H7 (cell line): Measurements from ENCODE around the gene TGFB2. TPM values are rescaled to one million over a fixed set of nuclear protein-coding genes. Genes with fewer than 3 reads are reported as not detected.
A peak's percentile ranks its signal among the peaks of the same experiment; 100 is the strongest.

Experiments used
- DNase-seq: peaks from one replicate; pipeline ENCODE4 v3.0.0; 2012
- H3K27me3 ChIP-seq: 2 replicates; pipeline ENCODE4 v1.6.0; 2011; ENCODE audit warnings: mild to moderate bottlenecking, low read length; ENCODE audit not compliant: control insufficient read depth, insufficient read depth
- H3K36me3 ChIP-seq: replicated peaks from 2 replicates; pipeline ENCODE4 v1.5.1; 2011; ENCODE audit warnings: low read length; ENCODE audit not compliant: control insufficient read depth, insufficient read depth
- H3K4me3 ChIP-seq: 2 replicates; pipeline ENCODE4 v1.5.1; 2011; ENCODE audit warnings: low read depth, mild to moderate bottlenecking, control low read depth, low read length, moderate library complexity; ENCODE audit not compliant: insufficient read depth
- total RNA-seq: library from RNA; depleted of rRNA; stranded (reverse); fragments of >200 nt; shearing (Covaris generic); gene quantifications from 2 replicates; pipeline ENCODE4 v1.2.3, GENCODE V29; 2014

The TGFB2 gene
- total RNA-seq, 1 experiment from 2014 or later = 2.1 TPM

DNA sequence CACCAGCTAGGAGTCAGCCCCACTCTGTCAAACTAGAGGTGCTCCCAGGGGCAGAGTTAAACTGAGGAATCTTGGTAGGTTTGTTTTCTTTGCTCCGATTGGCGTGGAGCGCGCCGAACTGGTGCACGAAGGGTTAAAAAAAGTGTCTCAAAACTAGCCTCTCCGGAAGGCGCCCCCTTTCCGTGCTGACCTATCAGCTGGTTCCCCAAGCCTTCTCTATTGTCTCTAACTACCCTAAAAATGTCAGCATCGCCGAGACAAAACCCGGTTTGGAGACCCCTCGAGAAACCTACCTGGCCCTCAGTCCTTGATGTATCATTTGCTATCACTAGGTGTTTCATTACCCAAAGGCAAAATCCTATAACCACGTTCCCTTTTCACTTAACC lies 2.2 kb downstream of the TGFB2 start:
- DNase-seq = peak; percentile 46
- no peaks in the 10 kb centered on the region for H3K36me3 ChIP-seq
- peak overlapping the region; percentile 84 for H3K4me3 ChIP-seq
- peaks cover 26% of the 10 kb centered on the region for H3K27me3 ChIP-seq

DNA sequence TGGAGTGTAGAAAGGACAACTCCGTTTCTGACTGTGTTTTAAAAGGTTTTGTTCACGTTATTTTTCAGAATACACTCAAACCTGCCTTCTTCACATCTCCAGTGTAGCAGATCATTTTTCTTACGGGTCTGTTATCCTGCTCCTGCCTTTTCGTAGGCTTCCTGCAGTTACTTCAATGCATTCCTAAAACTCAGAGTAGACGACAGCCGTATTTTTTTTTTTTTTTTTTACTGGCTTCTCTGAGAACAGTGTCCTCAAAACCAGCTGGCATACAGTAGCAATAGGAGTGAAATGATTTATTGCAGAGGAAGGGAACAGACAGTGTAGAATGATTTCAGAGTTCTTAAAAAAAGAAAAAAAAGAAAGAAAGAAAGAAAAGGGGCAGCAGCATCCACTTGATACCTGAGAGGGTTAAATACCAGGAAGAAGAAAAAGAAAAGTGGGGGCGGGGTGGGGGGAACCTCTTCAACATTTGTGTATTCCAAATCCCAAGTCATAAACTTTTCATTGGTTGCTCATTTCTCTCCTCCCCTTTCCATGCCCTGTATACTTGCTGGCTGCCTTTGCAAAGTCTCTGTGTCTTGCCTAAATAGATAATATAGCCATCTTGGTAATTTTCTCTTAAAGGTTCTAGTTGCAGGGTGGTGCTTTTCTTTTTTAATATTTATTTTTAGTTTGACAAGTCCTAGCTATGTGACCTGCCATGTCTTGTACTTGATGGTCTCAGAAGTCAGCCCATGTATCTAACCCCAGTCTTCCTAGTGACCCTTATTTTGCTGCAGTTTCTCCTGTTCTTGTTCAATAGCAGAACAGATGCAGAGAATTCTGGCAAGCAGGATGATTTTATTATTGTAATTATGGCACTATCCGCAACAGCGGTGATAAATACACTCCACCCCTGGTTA lies 2.8 kb downstream of the TGFB2 start:
- Histone ChIP-seq H3K27me3 (peaks cover 26% of the 10 kb centered on the region), H3K4me3 (peak overlapping the region; percentile 84), H3K36me3 (no peaks in the 10 kb centered on the region)
- peak; percentile 18 for DNase-seq

DNA sequence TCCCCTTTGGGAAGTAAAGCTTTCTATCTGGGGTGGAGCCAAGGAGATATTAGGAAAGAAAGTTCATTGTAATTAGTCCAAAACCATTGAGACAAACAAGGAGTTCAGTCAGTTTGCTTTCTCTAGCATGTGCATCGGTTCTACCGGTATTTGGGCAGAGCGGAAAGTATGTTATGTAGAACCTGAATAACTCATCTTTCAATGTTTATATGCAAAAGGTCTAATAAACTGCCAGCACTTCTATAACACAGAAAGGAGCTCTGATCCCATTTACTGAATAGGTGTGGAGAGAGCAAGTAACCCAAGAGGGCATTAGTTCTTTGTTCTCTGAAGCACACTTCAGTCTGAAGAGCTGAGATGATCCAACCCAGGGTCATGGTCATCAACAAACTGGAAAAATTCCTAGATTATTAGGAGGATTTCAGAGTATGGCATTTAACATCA lies 3.5 kb downstream of the TGFB2 start:
- Histone ChIP-seq H3K4me3 (no peak overlapping the region), H3K36me3 (no peaks in the 10 kb centered on the region), H3K27me3 (peaks cover 26% of the 10 kb centered on the region)
- DNase-seq = no peak

GRCh38 chr1:218349348-218350034 lies 4.4 kb downstream of the TGFB2 start:
- Histone ChIP-seq H3K4me3 (no peak overlapping the region), H3K36me3 (no peaks in the 10 kb centered on the region), H3K27me3 (peaks cover 24% of the 10 kb centered on the region)
- no peak for DNase-seq

- no peaks in the 10 kb centered on the region for H3K36me3 ChIP-seq
- DNase-seq = no peak
- H3K27me3 ChIP-seq = peaks cover 19% of the 10 kb centered on the region
- no peak overlapping the region for H3K4me3 ChIP-seq
Observed at GRCh38 chr1:218350035-218350525, 4.9 kb downstream of the TGFB2 start.

DNA sequence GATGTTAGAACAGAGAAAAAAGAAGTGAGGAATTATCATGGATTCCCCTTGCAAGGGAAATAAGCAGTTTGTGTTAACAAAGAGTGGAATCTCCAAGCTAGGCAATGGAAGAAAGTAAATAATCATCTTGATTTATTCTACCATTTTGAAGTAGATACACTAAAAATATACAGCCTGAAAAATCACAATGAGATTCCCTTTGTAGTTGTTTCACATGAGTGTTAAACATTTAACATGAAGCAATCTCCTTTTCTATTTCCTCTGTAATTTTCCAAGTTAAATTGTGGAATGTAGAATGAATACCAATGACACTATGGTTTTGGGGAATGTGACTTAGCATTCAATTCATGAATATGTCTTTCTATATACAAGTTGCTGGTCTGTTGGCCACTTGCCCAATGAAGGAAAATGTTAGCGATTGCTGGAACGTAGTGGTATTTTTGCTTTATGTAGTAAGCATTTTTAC lies 5.7 kb downstream of the TGFB2 start:
- peaks cover 14% of the 10 kb centered on the region for H3K27me3 ChIP-seq
- no peak overlapping the region for H3K4me3 ChIP-seq
- no peaks in the 10 kb centered on the region for H3K36me3 ChIP-seq
- DNase-seq = no peak

GRCh38 chr1:218351391-218352074 lies 6.4 kb downstream of the TGFB2 start:
- Histone ChIP-seq H3K36me3 (no peaks in the 10 kb centered on the region), H3K4me3 (no peak overlapping the region), H3K27me3 (peaks cover 7% of the 10 kb centered on the region)
- DNase-seq = peak; percentile 72

DNA sequence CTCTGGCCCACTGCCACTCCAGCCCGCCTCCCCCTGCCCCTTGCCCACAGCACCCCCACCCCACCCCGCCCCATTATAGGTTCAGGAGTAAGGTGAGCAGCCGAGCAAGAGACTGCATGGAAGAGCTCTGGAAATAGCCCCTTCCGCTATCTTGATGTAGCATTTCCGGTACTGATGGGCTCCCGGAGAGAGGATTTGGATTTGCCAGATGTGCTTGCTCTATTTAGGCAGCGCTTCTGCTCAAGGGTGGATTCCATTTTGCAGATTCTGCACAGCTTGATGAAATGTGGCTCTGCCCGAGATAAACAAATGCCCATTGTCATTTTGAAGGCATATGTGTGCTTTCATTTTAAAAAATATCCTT lies 6.9 kb downstream of the TGFB2 start:
- peaks cover 2% of the 10 kb centered on the region; the same call in 1 of the 2 replicates for H3K27me3 ChIP-seq
- no peaks in the 10 kb centered on the region for H3K36me3 ChIP-seq
- H3K4me3 ChIP-seq = no peak overlapping the region
- no peak for DNase-seq

DNA sequence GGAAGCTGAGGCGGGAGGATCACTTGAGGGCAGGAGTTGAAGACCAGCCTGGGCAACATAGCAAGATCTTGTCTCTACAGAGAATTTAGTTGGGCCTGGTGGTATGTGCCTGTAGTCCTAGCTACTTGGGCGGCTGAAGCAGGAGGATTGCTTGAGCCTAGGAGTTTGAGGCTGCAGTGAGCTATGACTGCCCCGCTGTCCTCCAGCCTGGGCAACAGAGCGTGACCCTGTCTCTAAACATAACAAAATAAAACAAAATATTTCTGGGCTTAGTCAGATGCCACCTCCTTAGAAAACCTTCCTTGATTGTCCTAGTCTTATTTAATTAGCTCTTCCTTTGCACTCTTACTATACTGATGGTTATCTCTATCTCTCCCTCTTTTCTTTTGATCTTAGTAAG lies 8.5 kb downstream of the TGFB2 start:
- no peak overlapping the region for H3K4me3 ChIP-seq
- no peaks in the 10 kb centered on the region for H3K36me3 ChIP-seq
- no peak for DNase-seq
- H3K27me3 ChIP-seq = no peaks in the 10 kb centered on the region

DNA sequence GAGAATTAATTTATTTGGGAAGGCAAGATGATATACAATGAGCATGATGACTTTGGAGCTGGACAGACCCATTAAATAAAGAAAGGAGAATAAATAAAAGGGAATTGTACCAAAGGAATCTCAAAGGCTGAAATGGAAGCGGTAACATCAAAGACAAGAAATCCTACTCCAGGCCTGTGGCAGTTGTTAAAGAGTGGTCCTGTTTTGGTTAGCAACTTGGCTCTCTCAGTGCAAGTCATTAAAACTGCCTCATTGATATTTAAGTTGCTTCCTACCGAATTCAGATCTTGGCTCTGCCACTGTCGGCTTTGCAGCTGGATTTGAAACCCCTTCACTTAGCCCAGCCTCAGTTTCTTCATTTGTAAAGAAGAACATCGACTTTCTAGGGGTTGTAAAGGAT lies 10.1 kb downstream of the TGFB2 start:
- Histone ChIP-seq H3K27me3 (no peaks in the 10 kb centered on the region), H3K36me3 (no peaks in the 10 kb centered on the region), H3K4me3 (no peak overlapping the region)
- no peak for DNase-seq

- Histone ChIP-seq H3K4me3 (no peak overlapping the region), H3K36me3 (no peaks in the 10 kb centered on the region), H3K27me3 (no peaks in the 10 kb centered on the region)
- no peak for DNase-seq
Observed at GRCh38 chr1:218357211-218357892, 12.2 kb downstream of the TGFB2 start.

DNA sequence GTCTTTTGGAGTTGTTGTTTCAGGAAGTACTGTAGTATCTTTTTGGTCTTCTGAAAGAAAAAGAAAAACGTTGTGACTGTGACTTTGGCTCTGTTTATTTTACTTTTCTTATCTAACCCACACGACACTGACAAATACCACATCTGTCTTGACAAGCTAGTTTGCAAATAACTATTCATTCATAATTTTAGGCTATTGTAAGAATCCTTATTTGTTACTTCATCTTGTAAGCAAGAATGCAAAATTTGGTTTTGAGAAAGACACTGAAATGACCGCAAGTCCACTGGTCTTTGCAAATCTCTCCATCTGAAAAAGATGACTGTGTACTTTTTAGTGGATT lies 12.7 kb downstream of the TGFB2 start:
- Histone ChIP-seq H3K27me3 (no peaks in the 10 kb centered on the region), H3K4me3 (no peak overlapping the region), H3K36me3 (no peaks in the 10 kb centered on the region)
- no peak for DNase-seq

GRCh38 chr1:218361298-218362065 lies 16.3 kb downstream of the TGFB2 start:
- DNase-seq = peak; percentile 23
- no peaks in the 10 kb centered on the region for H3K36me3 ChIP-seq
- H3K4me3 ChIP-seq = no peak overlapping the region
- H3K27me3 ChIP-seq = no peaks in the 10 kb centered on the region
